Esophagus muscularis mucosa (tissue), 4 donors: ENCODE results near the gene IL4R. TPM values are rescaled to one million over a fixed set of nuclear protein-coding genes. Genes with fewer than 3 reads are reported as not detected.

Experiments used
- DNase-seq: peaks from one replicate; pipeline ENCODE4 v3.0.0-alpha.2; 2017; ENCODE audit errors: extremely low spot score
- H3K27ac ChIP-seq, 4 donors: fragments of 200-600 bp; sonication (generic); replicated peaks in 1 of 4; 1 replicate in 3 of 4; 2 replicates in 1 of 4; pipeline ENCODE4 v1.5.1; 2016 to 2019; ENCODE audit warnings: mild to moderate bottlenecking in 1 of 4
- H3K27me3 ChIP-seq, 4 donors: fragments of 200-600 bp; sonication (generic); one replicate each; pipeline versions ENCODE4 v1.5.1 to v1.6.0; 2016 to 2019
- H3K36me3 ChIP-seq, 4 donors: fragments of 200-600 bp; sonication (generic); one replicate each; pipeline ENCODE4 v1.5.1; 2016 to 2019
- H3K4me1 ChIP-seq, 4 donors: fragments of 200-600 bp; sonication (generic); one replicate each; pipeline ENCODE4 v1.5.1; 2016 to 2019
- H3K4me3 ChIP-seq, 4 donors: fragments of 200-600 bp; sonication (generic); 1 replicate in 2 of 4; 2 replicates in 2 of 4; pipeline ENCODE4 v1.5.1; 2016 to 2019; ENCODE audit warnings: mild to moderate bottlenecking in 4 of 4, moderate library complexity in 1 of 4
- H3K9me3 ChIP-seq, 4 donors: fragments of 200-600 bp; sonication (generic); 1 replicate in 3 of 4; 2 replicates in 1 of 4; pipeline ENCODE4 v1.5.1; 2016 to 2019
- CTCF ChIP-seq, 3 experiments: fragments of 200-600 bp in 2 of 3; fragments of 450-650 bp in 1 of 3; sonication (generic) in 2 of 3; IDR thresholded peaks; one replicate each; pipeline ENCODE4 v1.5.1; 2017 to 2019; ENCODE audit warnings: antibody characterized with exemption in 3 of 3, mild to moderate bottlenecking in 2 of 3, moderate library complexity in 1 of 3
- EP300 ChIP-seq: sonication (generic); formaldehyde crosslinking; IDR thresholded peaks from one replicate; pipeline ENCODE4 v1.6.1; 2017; ENCODE audit warnings: antibody characterized with exemption
- POLR2A ChIP-seq: fragments of 450-650 bp; IDR thresholded peaks from one replicate; pipeline ENCODE4 v1.6.1; 2017; ENCODE audit warnings: antibody characterized with exemption, moderate library complexity, mild to moderate bottlenecking, low read depth
- POLR2AphosphoS5 ChIP-seq, 2 donors: sonication (generic); formaldehyde crosslinking; IDR thresholded peaks; one replicate each; pipeline ENCODE4 v1.6.1; 2017; ENCODE audit warnings: antibody characterized with exemption in 2 of 2
- WGBS: methylation state at CpG from one replicate; pipeline ENCODE4 v1.1.5; 2018; 5-methylcytosine and 5-hydroxymethylcytosine counted together
- intact Hi-C: fragments of 100-400 bp; cut with DNase I; formaldehyde crosslinking; loops from one replicate; pipeline ENCODE4 v1.15.1; 2023
- total RNA-seq, 4 donors: library from RNA; depleted of rRNA; stranded (reverse); fragments of >200 nt; gene quantifications; one replicate each; pipeline versions ENCODE4 v1.1.0 to v1.2.1, GENCODE V29; 2016

IL4R gene
- total RNA-seq, 4 donors from 2014 or later: 72.7 to 167 (median 116) TPM

- no peak overlapping the region for H3K4me3 ChIP-seq
- intact Hi-C loops: no loop called here
- peak overlapping the region; percentile 97 to 99 (median 98) for H3K27ac ChIP-seq
- H3K36me3 ChIP-seq: peaks cover 0 to 26% (median 15%) of the 10 kb centered on the region in 4 donors
- no peaks in the 10 kb centered on the region for H3K27me3 ChIP-seq
- TF ChIP-seq POLR2AphosphoS5 (IDR thresholded peaks at IDR 0.05) (peak; percentile 62 to 68), POLR2A (no peak)
- DNase-seq: no peak
- 53% methylated on average over 6 of the region's 6 CpGs for WGBS
- peaks cover 42 to 100% (median 99%) of the 10 kb centered on the region in 4 donors for H3K4me1 ChIP-seq
- H3K9me3 ChIP-seq: no peaks in the 10 kb centered on the region
These were observed 18.3 kb downstream of the IL4R start for GRCh38 chr16:27332105-27332504.

GRCh38 chr16:27333104-27333503 lies 19.3 kb downstream of the IL4R start:
- intact Hi-C loops: no loop called here
- no peaks in the 10 kb centered on the region for H3K27me3 ChIP-seq
- WGBS: 48% methylated on average over 6 of the region's 6 CpGs
- TF ChIP-seq CTCF (IDR thresholded peaks at IDR 0.05) (no peak), POLR2AphosphoS5 (IDR thresholded peaks at IDR 0.05) (peak in 1 of 2 donors; percentile 35)
- H3K27ac ChIP-seq: peak overlapping the region; percentile 97 to 99 (median 98)
- no peak for DNase-seq
- peaks cover 0 to 33% (median 18%) of the 10 kb centered on the region in 4 donors for H3K36me3 ChIP-seq
- peaks cover 32 to 99% (median 98%) of the 10 kb centered on the region in 4 donors for H3K4me1 ChIP-seq
- no peaks in the 10 kb centered on the region for H3K9me3 ChIP-seq
- peak overlapping the region; percentile 17 to 39 (median 30) for H3K4me3 ChIP-seq

- H3K36me3 ChIP-seq: peaks cover 0 to 38% (median 22%) of the 10 kb centered on the region in 4 donors
- intact Hi-C loops: no loop called here
These were observed 19.8 kb downstream of the IL4R start for GRCh38 chr16:27333549-27333948.

GRCh38 chr16:27334192-27334764 lies 20.5 kb downstream of the IL4R start:
- Histone ChIP-seq H3K4me1 (peaks cover 22 to 92% (median 88%) of the 10 kb centered on the region in 4 donors), H3K27ac (peak overlapping the region; percentile 97 to 99 (median 98)), H3K9me3 (no peaks in the 10 kb centered on the region), H3K36me3 (peaks cover 0 to 45% (median 29%) of the 10 kb centered on the region in 4 donors), H3K4me3 (peak overlapping the region; percentile 16 to 39 (median 30)), H3K27me3 (no peaks in the 10 kb centered on the region)
- WGBS: 83% methylated on average over 10 of the region's 10 CpGs
- no peak for DNase-seq
- intact Hi-C loops: no loop called here
- peak; percentile 40 to 41 for TF ChIP-seq POLR2AphosphoS5 (IDR thresholded peaks at IDR 0.05)
- no peak for TF ChIP-seq POLR2A

More at GRCh38 chr16:27333549-27333948, 19.8 kb downstream of the IL4R start:
- Histone ChIP-seq H3K4me1 (peaks cover 27 to 98% (median 96%) of the 10 kb centered on the region in 4 donors), H3K4me3 (peak overlapping the region; percentile 17 to 39 (median 30)), H3K9me3 (no peaks in the 10 kb centered on the region), H3K27me3 (no peaks in the 10 kb centered on the region), H3K27ac (peak overlapping the region; percentile 97 to 99 (median 98))
- whole genome bisulfite sequencing: 80% methylated on average over 3 of the region's 3 CpGs
- TF ChIP-seq EP300 (no peak), POLR2A (no peak), CTCF (IDR thresholded peaks at IDR 0.05) (no peak), POLR2AphosphoS5 (IDR thresholded peaks at IDR 0.05) (no peak)
- DNase-seq: no peak

GRCh38 chr16:27334838-27335237 lies 21.1 kb downstream of the IL4R start:
- peaks cover 17 to 90% (median 84%) of the 10 kb centered on the region in 4 donors for H3K4me1 ChIP-seq
- TF ChIP-seq EP300: no peak
- TF ChIP-seq POLR2AphosphoS5 (IDR thresholded peaks at IDR 0.05): peak; percentile 12 to 65
- H3K27me3 ChIP-seq: no peaks in the 10 kb centered on the region
- WGBS: 52% methylated on average over 7 of the region's 7 CpGs
- peak overlapping the region; percentile 16 to 39 (median 30) for H3K4me3 ChIP-seq
- H3K27ac ChIP-seq: peak overlapping the region; percentile 97 to 99 (median 98)
- no peak for DNase-seq
- intact Hi-C loops: loop anchor here (5.0 kb wide), 1 partner anchor 93 kb away; no protein-coding TSS in a partner anchor
- no peaks in the 10 kb centered on the region for H3K9me3 ChIP-seq
- H3K36me3 ChIP-seq: peaks cover 0 to 51% (median 34%) of the 10 kb centered on the region in 4 donors

- 56% methylated on average over 7 of the region's 7 CpGs for WGBS
- Histone ChIP-seq H3K27ac (peak overlapping the region; percentile 97 to 99 (median 98)), H3K36me3 (peaks cover 6 to 57% (median 41%) of the 10 kb centered on the region in 4 donors), H3K4me3 (peak overlapping the region; percentile 20 to 39 (median 30)), H3K27me3 (no peaks in the 10 kb centered on the region), H3K4me1 (peaks cover 10 to 90% (median 84%) of the 10 kb centered on the region in 4 donors), H3K9me3 (no peaks in the 10 kb centered on the region)
- intact Hi-C loops: loop anchor here (5.0 kb wide), 1 partner anchor 93 kb away; no protein-coding TSS in a partner anchor
- TF ChIP-seq POLR2A (no peak), POLR2AphosphoS5 (IDR thresholded peaks at IDR 0.05) (peak in 1 of 2 donors; percentile 48), EP300 (no peak), CTCF (IDR thresholded peaks at IDR 0.05) (no peak)
- DNase-seq: no peak
These were observed 21.7 kb downstream of the IL4R start for GRCh38 chr16:27335349-27336053.
